NCI-H524 treated with DMSO at 0.1 percent for 48 hours (cell line): ENCODE measurements around the gene GLO1.
"Not testable (repeated sequence)": the region's sequence is repeated elsewhere in the genome, so short reads cannot be mapped to it uniquely, and the experiment has no call there.

Experiments
- DNase-seq: peaks from one replicate; lab custom pipeline; 2025; lab: John Stamatoyannopoulos, UW

The GLO1 gene

DNA sequence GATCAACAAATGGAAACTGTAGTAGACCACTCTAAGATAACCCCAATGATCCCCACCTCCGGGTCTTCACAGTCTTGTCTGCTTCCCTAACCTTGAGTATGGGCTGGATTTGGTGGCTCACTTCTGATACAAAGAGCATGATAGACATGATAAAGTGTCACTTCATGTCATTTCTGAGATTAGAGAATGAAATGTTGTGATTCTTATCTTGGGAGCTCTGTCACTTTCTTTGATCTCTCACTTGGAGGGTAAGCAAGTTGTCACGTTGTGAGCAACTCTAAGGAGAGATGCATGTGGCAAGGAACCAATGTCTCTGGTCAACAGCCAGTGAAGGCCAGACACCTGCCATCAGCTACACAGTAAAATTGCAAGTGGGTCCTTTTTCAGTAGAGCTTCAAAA is 3.0 kb upstream of the GLO1 start:
- no peak for DNase-seq

- no peak for DNase-seq
Observed at GRCh38 chr6:38703949-38704590, 1.1 kb upstream of the GLO1 start.

DNA sequence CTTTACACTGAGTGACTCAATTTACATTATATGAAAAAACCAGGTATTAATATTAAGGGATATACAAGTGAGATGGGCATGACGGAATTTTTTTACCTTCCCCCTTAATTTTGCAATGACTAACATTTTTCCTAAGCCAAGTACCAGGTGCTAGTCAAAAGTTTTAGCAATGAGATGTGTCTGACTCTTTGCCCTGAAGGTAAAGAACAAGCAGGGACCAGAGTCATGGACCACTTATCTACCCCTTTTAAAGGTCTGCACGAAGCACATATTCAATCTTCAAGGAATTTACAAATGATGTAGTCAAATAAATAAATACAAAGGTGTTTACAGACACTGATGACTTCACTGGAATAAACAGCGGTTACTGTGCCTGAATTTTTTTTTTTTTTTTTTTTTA is 1.4 kb downstream of the GLO1 start:
- no peak for DNase-seq

GRCh38 chr6:38699702-38700101 is 3.2 kb downstream of the GLO1 start:
- DNase-seq = not testable (repeated sequence)

DNA sequence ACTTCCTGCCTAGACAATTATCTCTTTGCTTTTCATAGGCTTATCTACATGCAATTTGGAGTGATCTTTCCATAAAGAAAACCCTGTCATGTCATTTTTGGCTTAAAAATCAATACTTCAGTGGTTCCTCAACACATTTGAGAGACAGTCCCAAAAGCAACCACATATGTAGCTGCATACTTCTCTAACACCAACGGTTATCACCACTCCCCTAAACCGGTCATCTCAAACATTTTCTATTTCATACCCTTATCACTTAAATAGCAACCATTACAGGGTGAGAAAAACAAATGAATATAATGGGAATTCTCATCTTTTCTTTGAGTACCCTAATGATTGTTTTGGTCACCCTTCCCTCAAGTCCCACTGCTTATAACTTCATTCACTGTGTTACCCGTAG is 5.1 kb downstream of the GLO1 start:
- no peak for DNase-seq

- no peak for DNase-seq
Observed at GRCh38 chr6:38696345-38696744, 6.6 kb downstream of the GLO1 start.

DNA sequence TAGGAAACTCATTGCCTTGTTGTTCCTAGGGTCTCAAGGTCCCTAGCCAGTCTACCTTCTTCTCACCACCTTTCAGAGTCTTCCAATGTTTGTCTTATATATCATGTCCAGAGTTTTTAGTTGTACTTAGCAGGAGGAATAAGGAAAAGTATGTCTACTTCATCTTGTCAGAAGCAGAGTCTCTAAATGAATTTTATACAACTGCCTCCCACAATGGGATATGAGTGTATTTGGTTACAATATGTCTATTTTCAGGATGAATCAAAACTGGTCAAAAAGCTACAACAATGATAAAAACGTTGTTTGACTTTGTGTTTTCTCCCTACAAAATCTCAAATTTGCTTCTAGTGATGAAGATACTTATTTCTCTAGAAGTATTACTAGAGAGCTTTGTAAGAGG is 7.0 kb downstream of the GLO1 start:
- no peak for DNase-seq

- DNase-seq = no peak
Observed at GRCh38 chr6:38695227-38695900, 7.6 kb downstream of the GLO1 start.

- DNase-seq = no peak
Observed at GRCh38 chr6:38688579-38689087, 14.3 kb downstream of the GLO1 start.

- no peak for DNase-seq
Observed at GRCh38 chr6:38687549-38687948, 15.4 kb downstream of the GLO1 start.

- DNase-seq = no peak
Observed at GRCh38 chr6:38687043-38687353, 15.9 kb downstream of the GLO1 start.

DNA sequence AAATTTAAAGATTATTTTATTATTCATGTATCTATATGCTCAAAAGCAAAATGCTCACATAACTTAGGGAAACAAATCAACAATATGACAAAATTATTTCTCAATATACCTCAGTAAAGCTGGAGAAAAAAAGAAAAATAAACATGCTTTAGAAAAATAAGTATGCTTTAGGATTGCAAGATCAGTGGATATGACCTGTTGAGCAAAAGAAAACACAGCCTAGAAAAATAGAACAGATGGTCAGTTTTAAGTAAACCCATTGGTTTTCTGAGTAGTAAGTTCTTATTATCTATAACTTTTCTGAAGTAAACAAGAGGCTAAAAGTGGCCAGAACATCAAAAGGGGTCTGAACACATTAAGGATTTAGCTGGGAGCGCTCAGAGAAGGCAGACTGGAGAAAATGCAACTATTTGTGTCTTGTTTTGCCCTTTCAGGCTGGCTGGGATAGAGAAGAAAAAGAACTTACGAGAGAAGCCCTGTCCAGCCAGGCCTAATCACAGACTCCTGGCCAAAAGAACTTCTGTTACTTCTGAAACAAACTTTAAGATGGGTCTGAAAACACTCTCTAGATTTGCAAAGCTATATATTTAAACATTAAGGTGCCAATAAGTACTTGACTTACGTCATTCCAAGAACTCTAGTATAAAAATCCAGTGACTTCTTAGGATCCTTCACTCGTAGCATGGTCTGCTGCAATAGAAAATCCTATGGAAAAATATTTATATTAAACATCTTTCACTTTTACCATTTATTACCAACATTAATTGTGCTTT is 16.5 kb downstream of the GLO1 start:
- no peak for DNase-seq

DNA sequence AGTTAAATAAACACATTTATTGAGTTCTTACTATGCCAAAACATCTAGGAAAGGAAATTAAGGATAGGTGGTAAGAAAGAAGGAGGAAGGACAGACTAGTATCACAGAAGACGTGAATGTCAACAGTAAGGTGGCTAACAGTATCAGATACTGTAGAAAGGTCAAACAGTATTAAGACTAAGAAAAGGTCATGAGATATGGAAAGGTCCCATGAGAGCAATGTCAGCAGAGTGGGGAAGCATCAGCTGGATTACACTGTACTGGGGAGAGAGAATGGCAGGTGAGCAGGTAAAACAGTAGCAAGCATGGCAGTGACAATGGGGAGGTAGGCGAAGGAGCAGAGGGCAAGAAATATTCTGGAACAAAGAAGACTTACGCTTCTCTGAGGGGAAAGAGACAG is 18.0 kb downstream of the GLO1 start:
- DNase-seq = no peak

DNA sequence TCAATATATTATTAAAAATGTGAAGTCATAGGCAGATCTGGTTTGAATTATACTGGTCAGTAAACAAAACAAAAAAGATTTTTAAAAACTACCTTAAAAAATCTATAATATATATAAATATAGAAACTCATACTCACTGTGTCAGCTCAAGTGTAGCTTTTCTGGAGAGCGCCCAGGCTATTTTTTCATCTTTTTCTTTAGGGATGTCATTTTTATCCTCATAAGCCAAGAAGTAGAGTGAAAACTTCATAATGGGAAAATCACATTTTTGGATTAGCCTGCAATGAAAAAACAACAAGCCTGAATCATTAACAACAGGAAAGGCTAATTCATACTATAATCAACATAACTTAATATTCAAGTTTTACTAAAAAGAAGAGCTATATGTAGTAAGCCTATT is 18.7 kb downstream of the GLO1 start:
- no peak for DNase-seq

GRCh38 chr6:38681850-38682249 is 21.1 kb downstream of the GLO1 start:
- DNase-seq = no peak

- no peak for DNase-seq
Observed at GRCh38 chr6:38679668-38680067, 23.3 kb downstream of the GLO1 start.

- DNase-seq = no peak
Observed at GRCh38 chr6:38678178-38678760, 24.7 kb downstream of the GLO1 start.

- DNase-seq = no peak
Observed at GRCh38 chr6:38676974-38677544, 25.9 kb downstream of the GLO1 start.

DNA sequence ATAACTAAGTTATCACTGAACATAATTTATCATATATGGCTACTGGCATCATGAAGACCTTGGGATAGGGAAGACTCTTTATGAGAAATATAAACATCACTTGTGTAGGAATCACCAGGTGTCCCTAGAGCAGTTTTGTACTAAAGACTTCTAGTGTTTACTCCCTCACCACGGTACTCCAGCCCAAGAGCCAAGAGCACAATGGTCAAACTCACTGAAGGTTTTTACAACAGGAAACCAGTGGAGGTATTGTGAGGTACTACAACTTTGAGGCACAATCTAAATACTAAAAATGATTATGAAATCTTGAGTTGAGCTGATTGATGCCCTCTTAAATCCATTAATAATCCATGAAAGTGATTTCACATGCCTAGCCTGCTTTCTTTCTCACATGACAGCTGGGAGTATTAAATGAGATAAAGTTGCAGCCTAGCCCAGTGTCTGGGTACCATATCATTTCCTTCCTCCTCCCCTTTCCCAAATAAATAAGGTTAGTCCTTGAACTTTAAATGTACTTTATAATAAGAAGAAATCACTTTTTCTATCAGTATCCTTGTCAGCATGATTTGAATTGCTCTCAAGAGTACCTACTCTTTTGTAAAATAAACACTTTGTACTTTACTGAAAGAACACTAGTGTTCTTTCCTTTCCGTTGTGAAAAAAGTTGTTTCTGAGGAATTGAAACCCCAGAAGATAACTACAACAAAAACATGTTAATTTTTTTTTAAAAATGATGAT is 26.5 kb downstream of the GLO1 start:
- DNase-seq = no peak

DNA sequence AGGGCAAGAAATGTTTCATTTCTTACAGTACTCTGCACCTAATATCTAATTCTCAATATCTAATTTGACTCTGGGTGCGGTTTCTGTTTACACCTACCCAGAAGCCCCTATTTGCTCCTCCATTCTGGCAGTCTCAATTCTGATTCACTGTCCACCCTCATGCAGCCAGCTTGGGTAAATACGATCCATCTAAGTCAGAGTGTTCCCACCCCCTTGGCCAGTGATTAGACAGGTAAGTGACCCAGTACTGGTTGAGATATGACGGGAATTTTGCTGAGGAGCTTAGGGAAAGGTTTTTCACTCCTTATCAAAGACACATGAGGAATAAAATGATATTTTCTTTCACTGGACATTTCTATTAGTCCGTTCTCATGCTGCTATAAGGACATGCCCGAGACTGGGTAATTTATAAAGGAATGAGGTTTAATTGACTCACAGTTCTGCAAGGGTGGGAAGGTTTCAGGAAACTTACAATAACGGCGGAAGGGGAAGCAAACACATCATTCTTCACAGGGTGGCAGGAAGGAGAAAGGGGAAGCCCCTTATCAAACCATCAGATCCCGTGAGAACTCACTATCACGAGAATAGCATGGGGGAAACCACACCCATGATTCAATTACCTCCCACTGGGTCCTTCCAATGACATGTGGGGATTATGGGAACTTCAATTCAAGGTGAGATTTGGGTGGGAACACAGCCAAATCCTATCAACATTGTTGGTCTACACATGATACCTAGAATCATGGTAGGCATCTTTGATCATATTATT is 29.4 kb downstream of the GLO1 start:
- DNase-seq = no peak

- no peak for DNase-seq
Observed at GRCh38 chr6:38671885-38672467, 31.0 kb downstream of the GLO1 start.
